H1 (cell line): Measurements from ENCODE around the gene HMCN2. TPM values are rescaled to one million over a fixed set of nuclear protein-coding genes. Genes with fewer than 3 reads are reported as not detected.

ENCODE experiments used
- CTCF ChIA-PET: fragments of 300-600 bp; sonication (Branson Sonifier 250); formaldehyde crosslinking; loops from one replicate; lab custom pipeline; 2021; ENCODE audit not compliant: partially characterized antibody; lab: Charles Lee
- POLR2A ChIA-PET: fragments of 300-600 bp; sonication (Branson Sonifier 250); formaldehyde crosslinking; loops from one replicate; lab custom pipeline; 2021; ENCODE audit warnings: inconsistent platforms; ENCODE audit not compliant: partially characterized antibody; lab: Charles Lee
- DNase-seq, 2 experiments: peaks; one replicate each; pipeline versions ENCODE4 v3.0.0 to v3.0.0-alpha.2; 2010 to 2022; ENCODE audit warnings: low spot score in 2 of 2, low read depth in 1 of 2, mixed read lengths in 1 of 2
- FAIRE-seq: peaks from 2 replicates; lab custom pipeline; 2011; peaks lifted over from hg19 to GRCh38; lab: Jason Lieb, UNC
- H2AFZ ChIP-seq: 2 replicates; pipeline ENCODE4 v1.8.1; 2012; ENCODE audit warnings: low read length, inconsistent platforms
- H2AK5ac ChIP-seq: 2 replicates; pipeline ENCODE4 v1.6.1; 2013; ENCODE audit warnings: low read depth, low read length
- H2BK120ac ChIP-seq: replicated peaks from 2 replicates; pipeline ENCODE3; 2013; ENCODE audit warnings: low read depth, low read length, inconsistent platforms
- H2BK12ac ChIP-seq: 2 replicates; pipeline ENCODE4 v1.6.1; 2013; ENCODE audit warnings: low read depth, low read length
- H2BK15ac ChIP-seq: 2 replicates; pipeline ENCODE4 v1.6.1; 2013; ENCODE audit warnings: low read length
- H2BK20ac ChIP-seq: 2 replicates; pipeline ENCODE4 v1.6.1; 2013; ENCODE audit warnings: low read length
- H2BK5ac ChIP-seq: 2 replicates; pipeline ENCODE4 v1.6.1; 2013; ENCODE audit warnings: low read depth, low read length
- H3K14ac ChIP-seq: 2 replicates; pipeline ENCODE4 v1.6.1; 2013; ENCODE audit warnings: inconsistent platforms; ENCODE audit not compliant: insufficient read length
- H3K18ac ChIP-seq: 2 replicates; pipeline ENCODE4 v1.6.1; 2013; ENCODE audit warnings: low read length; ENCODE audit errors: extremely low read depth
- H3K23ac ChIP-seq: 2 replicates; pipeline ENCODE4 v1.6.1; 2013; ENCODE audit warnings: inconsistent platforms; ENCODE audit not compliant: insufficient read length
- H3K23me2 ChIP-seq: 2 replicates; pipeline ENCODE4 v1.6.1; 2013; ENCODE audit warnings: low read depth, low read length
- H3K27ac ChIP-seq: 2 replicates; pipeline ENCODE4 v1.6.1; 2011; ENCODE audit warnings: low read depth, low read length, inconsistent platforms
- H3K27me3 ChIP-seq, 4 experiments: replicated peaks in 1 of 4; 1 replicate in 1 of 4; 2 replicates in 3 of 4; pipeline versions ENCODE4 v1.6.1 to v1.8.1; 2011 to 2013; ENCODE audit warnings: low read length in 3 of 4, mild to moderate bottlenecking in 3 of 4, inconsistent platforms in 2 of 4, mixed read lengths in 2 of 4, moderate library complexity in 1 of 4; ENCODE audit not compliant: control insufficient read depth in 3 of 4, insufficient read depth in 3 of 4; ENCODE audit errors: extremely low read depth in 1 of 4
- H3K36me3 ChIP-seq, 4 experiments: 2 replicates each; pipeline versions ENCODE4 v1.6.1 to v1.8.1; 2011 to 2013; ENCODE audit warnings: mild to moderate bottlenecking in 4 of 4, low read length in 3 of 4, moderate library complexity in 2 of 4, control low read depth in 1 of 4, inconsistent platforms in 1 of 4; ENCODE audit not compliant: insufficient read depth in 4 of 4, control insufficient read depth in 2 of 4
- H3K4ac ChIP-seq: replicated peaks from 2 replicates; pipeline ENCODE3; 2013; ENCODE audit warnings: low read length, low read depth, mixed read lengths, inconsistent platforms; ENCODE audit not compliant: insufficient read length
- H3K4me1 ChIP-seq, 4 experiments: replicated peaks in 1 of 4; 1 replicate in 1 of 4; 2 replicates in 3 of 4; pipeline versions ENCODE4 v1.6.1 to v1.8.1; 2011 to 2013; ENCODE audit warnings: low read length in 3 of 4, inconsistent platforms in 2 of 4, mixed read lengths in 1 of 4; ENCODE audit not compliant: insufficient read depth in 4 of 4, control insufficient read depth in 3 of 4
- H3K4me2 ChIP-seq, 2 experiments: 2 replicates each; pipeline versions ENCODE4 v1.6.1 to v1.8.1; 2011 to 2013; ENCODE audit warnings: low read depth in 2 of 2, low read length in 2 of 2, control low read depth in 1 of 2, inconsistent platforms in 1 of 2, mild to moderate bottlenecking in 1 of 2; ENCODE audit not compliant: insufficient read depth in 1 of 2
- H3K4me3 ChIP-seq, 4 experiments: fragments of 200-600, 300-600 bp in 1 of 4; sonication (generic), shearing (Covaris generic), sonication (Bioruptor Twin) in 1 of 4; 2 replicates each; pipeline versions ENCODE4 v1.5.1 to v1.8.1; 2011 to 2016; ENCODE audit warnings: low read length in 4 of 4, low read depth in 3 of 4, control low read depth in 2 of 4, inconsistent platforms in 2 of 4, mild to moderate bottlenecking in 2 of 4, mixed read lengths in 1 of 4, moderate library complexity in 1 of 4; ENCODE audit not compliant: insufficient read depth in 2 of 4; ENCODE audit errors: extremely low read depth in 1 of 4
- H3K56ac ChIP-seq: replicated peaks from 2 replicates; pipeline ENCODE3; 2013; ENCODE audit warnings: low read depth, mild to moderate bottlenecking, mixed read lengths, low read length, inconsistent platforms; ENCODE audit not compliant: insufficient read length
- H3K79me1 ChIP-seq: 2 replicates; pipeline ENCODE4 v1.6.1; 2013; ENCODE audit warnings: low read depth, low read length, control low read depth
- H3K79me2 ChIP-seq, 2 experiments: 2 replicates each; pipeline versions ENCODE4 v1.6.1 to v1.8.1; 2012 to 2013; ENCODE audit warnings: low read length in 2 of 2, mild to moderate bottlenecking in 2 of 2, inconsistent platforms in 1 of 2; ENCODE audit not compliant: insufficient read depth in 2 of 2, control insufficient read depth in 1 of 2
- H3K9ac ChIP-seq, 4 experiments: replicated peaks in 1 of 4; 1 replicate in 1 of 4; 2 replicates in 3 of 4; pipeline versions ENCODE4 v1.6.1 to v1.8.1; 2011 to 2013; ENCODE audit warnings: low read depth in 3 of 4, low read length in 3 of 4, control low read depth in 2 of 4, mild to moderate bottlenecking in 2 of 4, moderate library complexity in 2 of 4, inconsistent platforms in 1 of 4; ENCODE audit errors: extremely low read depth in 1 of 4
- H3K9me3 ChIP-seq, 2 experiments: 2 replicates each; pipeline versions ENCODE4 v1.6.1 to v1.8.1; 2012 to 2013; ENCODE audit warnings: mild to moderate bottlenecking in 2 of 2, moderate library complexity in 2 of 2, control low read depth in 1 of 2, inconsistent platforms in 1 of 2, low read depth in 1 of 2, low read length in 1 of 2, mixed read lengths in 1 of 2; ENCODE audit not compliant: insufficient read depth in 2 of 2
- H4K20me1 ChIP-seq, 2 experiments: replicated peaks in 1 of 2; 2 replicates each; pipeline versions ENCODE3 to v1.8.1; 2011 to 2013; ENCODE audit warnings: inconsistent platforms in 2 of 2, low read length in 2 of 2, mild to moderate bottlenecking in 1 of 2; ENCODE audit not compliant: insufficient read depth in 2 of 2, control insufficient read depth in 1 of 2
- H4K5ac ChIP-seq: 2 replicates; pipeline ENCODE4 v1.6.1; 2013; ENCODE audit warnings: low read length, low read depth, mixed read lengths, inconsistent platforms; ENCODE audit not compliant: insufficient read length
- H4K8ac ChIP-seq: 2 replicates; pipeline ENCODE4 v1.8.0; 2013; ENCODE audit warnings: mild to moderate bottlenecking, moderate library complexity, low read length, inconsistent platforms; ENCODE audit not compliant: insufficient read depth; ENCODE audit errors: extremely low read depth
- H4K91ac ChIP-seq: replicated peaks from 2 replicates; pipeline ENCODE3; 2013; ENCODE audit warnings: low read length, mixed read lengths, inconsistent platforms; ENCODE audit not compliant: insufficient read length
- CHD1 ChIP-seq: IDR thresholded peaks from 2 replicates; pipeline ENCODE4 v1.6.1; 2012; ENCODE audit warnings: low read depth, low read length, improper control_type of control experiment
- EP300 ChIP-seq, 2 experiments: IDR thresholded peaks; 1 replicate in 1 of 2; 2 replicates in 1 of 2; pipeline ENCODE4 v1.6.1; 2011 to 2012; ENCODE audit warnings: low read depth in 2 of 2, low read length in 2 of 2, mild to moderate bottlenecking in 2 of 2, borderline replicate concordance in 1 of 2, inconsistent platforms in 1 of 2, moderate library complexity in 1 of 2
- GTF2F1 ChIP-seq: IDR thresholded peaks from 2 replicates; pipeline ENCODE4 v1.6.1; 2012; ENCODE audit warnings: low read depth, low read length, improper control_type of control experiment, borderline replicate concordance
- POLR2AphosphoS5 ChIP-seq: IDR thresholded peaks from 2 replicates; pipeline ENCODE4 v1.6.1; 2011; ENCODE audit warnings: low read depth, low read length
- SAP30 ChIP-seq: fragments of 300-600 bp; sonication (generic); IDR thresholded peaks from 2 replicates; pipeline ENCODE4 v1.7.1; 2012; ENCODE audit warnings: low read length, moderate library complexity, mild to moderate bottlenecking, inconsistent platforms; ENCODE audit not compliant: insufficient read depth, insufficient replicate concordance
- SIN3A ChIP-seq, 2 experiments: IDR thresholded peaks in 1 of 2; conservative IDR thresholded peaks in 1 of 2; 2 replicates each; pipeline ENCODE4 v1.6.1; 2011 to 2012; ENCODE audit warnings: low read length in 2 of 2, improper control_type of control experiment in 1 of 2, low read depth in 1 of 2, mild to moderate bottlenecking in 1 of 2
- whole genome bisulfite sequencing, 2 experiments: shearing (Covaris generic) in 1 of 2; methylation state at CpG; one replicate each; pipeline versions ENCODE4 v1.1.6 to v1.1.7; 2013 to 2015; ENCODE audit warnings: low lambda C conversion rate in 2 of 2, mixed read lengths in 2 of 2, inconsistent platforms in 1 of 2, low coverage in 1 of 2, missing lambda C conversion rate in 1 of 2; ENCODE audit not compliant: insufficient replicate concordance in 2 of 2, insufficient coverage in 1 of 2, insufficient read length in 1 of 2; ENCODE audit errors: extremely low coverage in 1 of 2, missing lambda C conversion rate in 1 of 2; 5-methylcytosine and 5-hydroxymethylcytosine counted together
- polyA plus RNA-seq, 7 experiments: library from polyadenylated mRNA; depleted of rRNA in 3 of 7; stranded (reverse) in 5 of 7; unstranded in 2 of 7; fragments of >200 nt in 5 of 7; fragments of 200-250 nt in 2 of 7; gene quantifications; 1 replicate in 5 of 7; 2 replicates in 1 of 7; 4 replicates in 1 of 7; pipeline versions ENCODE4 v1.2.1 to v1.2.3, GENCODE V29; 2011 to 2013; ENCODE audit warnings: missing spikeins in 2 of 7, mixed read lengths in 2 of 7
- total RNA-seq: library from RNA; stranded (reverse); fragmentation: NEBNext Ultra II Directional; extraction: Animal tissue kit (Norgen Biotek cat#: 25700); gene quantifications from 2 replicates; pipeline ENCODE4 v1.2.1, GENCODE V29; 2021
- TF ChIP-seq, protein P1 (sequence below): IDR thresholded peaks from 2 replicates; pipeline ENCODE4 v1.6.1; 2012; ENCODE audit warnings: low read length, inconsistent platforms
- TF ChIP-seq, protein P2 (sequence below): IDR thresholded peaks from 2 replicates; pipeline ENCODE4 v1.6.1; 2012; ENCODE audit warnings: inconsistent platforms

Gene HMCN2
- total and polyA plus RNA-seq, 2 of the 8 experiments (the other 6 are each of a cell fraction or from before 2014, with no cell fraction given), result 5.0 to 9.1 TPM

DNA sequence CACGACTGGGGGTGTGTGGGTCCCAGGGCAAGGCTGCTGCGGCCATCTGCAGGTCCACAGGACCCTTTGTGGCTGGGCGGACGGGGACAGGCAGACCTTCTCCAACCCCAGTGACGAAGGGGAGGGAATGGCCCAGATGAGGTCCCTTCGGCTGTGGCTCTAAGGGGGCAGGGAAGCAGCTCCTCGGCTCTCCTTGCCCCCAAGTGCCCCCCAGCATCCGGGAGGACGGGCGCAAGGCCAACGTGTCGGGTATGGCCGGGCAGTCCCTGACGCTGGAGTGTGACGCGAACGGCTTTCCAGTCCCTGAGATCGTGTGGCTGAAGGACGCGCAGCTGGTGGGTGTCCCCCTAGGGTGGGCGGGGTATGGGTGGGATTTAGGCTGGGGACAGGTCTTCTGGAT is 82.8 kb downstream of the HMCN2 start:
- CTCF ChIA-PET, result interaction anchor here (0.8 to 2.6 kb wide), 4 partner anchors 8 to 242 kb away, joined by 3 to 13 read pairs (median 4); no protein-coding TSS in a partner anchor
- Histone ChIP-seq H3K4ac (peak overlapping the region; percentile 53), H3K36me3 (no peaks in the 10 kb centered on the region; a peak in 1 of 8 replicates), H3K56ac (no peak overlapping the region), H3K9me3 (no peaks in the 10 kb centered on the region), H3K23ac (no peak overlapping the region), H4K5ac (no peak overlapping the region), H3K18ac (no peak overlapping the region), H3K4me3 (no peak overlapping the region), H2BK120ac (no peak overlapping the region), H4K20me1 (peaks cover 0 to 15% of the 10 kb centered on the region in 2 experiments), H4K8ac (no peak overlapping the region; the same call in 1 of the 2 replicates), H3K27me3 (no peaks in the 10 kb centered on the region), H3K4me1 (peaks cover 0 to 12% (median 6%) of the 10 kb centered on the region in 4 experiments; a peak in 4 of 7 replicates), H3K23me2 (peaks cover 15% of the 10 kb centered on the region), H2BK15ac (no peak overlapping the region), H2BK20ac (no peak overlapping the region), H3K79me2 (0 out of 4 replicates have a peak, but pooled peaks cover 0 to 3% of the 10 kb centered on the region in 2 experiments), H2BK12ac (no peak overlapping the region), H3K4me2 (no peak overlapping the region), H3K14ac (no peak overlapping the region), H3K79me1 (peaks cover 10% of the 10 kb centered on the region), H3K9ac (no peak overlapping the region), H2AK5ac (no peak overlapping the region), H2AFZ (no peak overlapping the region), H2BK5ac (no peak overlapping the region), H3K27ac (no peak overlapping the region), H4K91ac (no peak overlapping the region)
- WGBS, 2 experiments, result 92% methylated on average over 20 of the region's 21 CpGs; no CpG with 5 or more reads in 1 of the 2 experiments
- DNase-seq, result no peak
- no peak for FAIRE-seq
- POLR2A ChIA-PET, result interaction anchor here (0.5 to 3.5 kb wide), 3 partner anchors 9 to 298 kb away, joined by 3 to 14 read pairs (median 3); no protein-coding TSS in a partner anchor
- TF ChIP-seq, protein P1, sequence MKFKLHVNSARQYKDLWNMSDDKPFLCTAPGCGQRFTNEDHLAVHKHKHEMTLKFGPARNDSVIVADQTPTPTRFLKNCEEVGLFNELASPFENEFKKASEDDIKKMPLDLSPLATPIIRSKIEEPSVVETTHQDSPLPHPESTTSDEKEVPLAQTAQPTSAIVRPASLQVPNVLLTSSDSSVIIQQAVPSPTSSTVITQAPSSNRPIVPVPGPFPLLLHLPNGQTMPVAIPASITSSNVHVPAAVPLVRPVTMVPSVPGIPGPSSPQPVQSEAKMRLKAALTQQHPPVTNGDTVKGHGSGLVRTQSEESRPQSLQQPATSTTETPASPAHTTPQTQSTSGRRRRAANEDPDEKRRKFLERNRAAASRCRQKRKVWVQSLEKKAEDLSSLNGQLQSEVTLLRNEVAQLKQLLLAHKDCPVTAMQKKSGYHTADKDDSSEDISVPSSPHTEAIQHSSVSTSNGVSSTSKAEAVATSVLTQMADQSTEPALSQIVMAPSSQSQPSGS, result no peak
- TF ChIP-seq CHD1 (no peak), GTF2F1 (no peak), EP300 (IDR thresholded peaks at IDR 0.05; ENCODE audit: borderline replicate concordance in 1 of 2, low read depth in 2 of 2, low read length in 2 of 2) (no peak), POLR2AphosphoS5 (no peak), SIN3A (conservative IDR thresholded peaks at IDR 0.05 in 1 of 2, IDR thresholded peaks at IDR 0.05 in 1 of 2; ENCODE audit: low read depth in 1 of 2, low read length in 2 of 2) (no peak), SAP30 (no peak)
- TF ChIP-seq, protein P2, sequence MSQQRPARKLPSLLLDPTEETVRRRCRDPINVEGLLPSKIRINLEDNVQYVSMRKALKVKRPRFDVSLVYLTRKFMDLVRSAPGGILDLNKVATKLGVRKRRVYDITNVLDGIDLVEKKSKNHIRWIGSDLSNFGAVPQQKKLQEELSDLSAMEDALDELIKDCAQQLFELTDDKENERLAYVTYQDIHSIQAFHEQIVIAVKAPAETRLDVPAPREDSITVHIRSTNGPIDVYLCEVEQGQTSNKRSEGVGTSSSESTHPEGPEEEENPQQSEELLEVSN, result no peak
